Smooth muscle cell (in vitro differentiated cells): ENCODE results near the gene DPPA4. TPM values are rescaled to one million over a fixed set of nuclear protein-coding genes. Genes with fewer than 3 reads are reported as not detected.

Source experiments
- DNase-seq: peaks from one replicate; lab custom pipeline; 2025; ENCODE audit not compliant: unreplicated experiment; lab: John Stamatoyannopoulos, UW
- H2AFZ ChIP-seq: fragments of 200-600 bp; sonication (generic); 2 replicates; pipeline ENCODE4 v1.6.0; 2016; ENCODE audit warnings: antibody characterized with exemption, low read depth, mild to moderate bottlenecking
- H3F3A ChIP-seq: fragments of 200-600 bp; sonication (generic); 2 replicates; pipeline ENCODE4 v1.6.0; 2017; ENCODE audit warnings: antibody characterized with exemption, low read depth
- H3K27ac ChIP-seq: fragments of 200-600 bp; sonication (generic); 2 replicates; pipeline ENCODE4 v1.5.1; 2016; ENCODE audit warnings: low read depth, mild to moderate bottlenecking
- H3K27me3 ChIP-seq: fragments of 200-600 bp; sonication (generic); 2 replicates; pipeline ENCODE4 v1.6.1; 2016; ENCODE audit warnings: low read depth, mild to moderate bottlenecking
- H3K36me3 ChIP-seq: fragments of 200-600 bp; sonication (generic); 2 replicates; pipeline ENCODE4 v1.5.1; 2016; ENCODE audit warnings: low read depth
- H3K4me1 ChIP-seq: fragments of 200-600 bp; sonication (generic); 2 replicates; pipeline ENCODE4 v1.5.1; 2016; ENCODE audit warnings: low read depth
- H3K4me2 ChIP-seq: fragments of 200-600 bp; sonication (generic); 2 replicates; pipeline ENCODE4 v1.6.0; 2016; ENCODE audit warnings: mild to moderate bottlenecking
- H3K4me3 ChIP-seq: fragments of 200-600 bp; sonication (generic); 2 replicates; pipeline ENCODE4 v1.5.1; 2016; ENCODE audit warnings: mild to moderate bottlenecking
- H3K79me2 ChIP-seq: fragments of 200-600 bp; sonication (generic); 2 replicates; pipeline ENCODE4 v1.6.0; 2016; ENCODE audit warnings: low read depth, mild to moderate bottlenecking
- H3K9ac ChIP-seq: fragments of 200-600 bp; sonication (generic); 2 replicates; pipeline ENCODE4 v1.6.0; 2016; ENCODE audit warnings: low read depth
- H3K9me3 ChIP-seq: fragments of 200-600 bp; sonication (generic); replicated peaks from 2 replicates; pipeline ENCODE4 v1.5.1; 2016; ENCODE audit warnings: low read depth
- H4K20me1 ChIP-seq: fragments of 200-600 bp; sonication (generic); 2 replicates; pipeline ENCODE4 v1.6.0; 2016; ENCODE audit warnings: low read depth
- CTCF ChIP-seq: fragments of 200-600 bp; sonication (generic); IDR thresholded peaks from 2 replicates; pipeline ENCODE4 v1.5.1; 2017; ENCODE audit warnings: borderline replicate concordance, mild to moderate bottlenecking, antibody characterized with exemption; ENCODE audit not compliant: insufficient read depth, poor library complexity, severe bottlenecking
- WGBS: methylation state at CpG from one replicate; pipeline ENCODE4 v1.1.7; 2016; ENCODE audit warnings: low lambda C conversion rate; 5-methylcytosine and 5-hydroxymethylcytosine counted together
- polyA plus RNA-seq: library from polyadenylated mRNA; unstranded; fragments of >200 nt; fragmentation: Nextera tagmentation; extraction: Ambion mirVana; gene quantifications from 2 replicates; pipeline ENCODE4 v1.2.1, GENCODE V29; 2016
- total RNA-seq: library from RNA; depleted of rRNA; stranded (reverse); fragments of >200 nt; gene quantifications from 2 replicates; pipeline ENCODE4 v1.2.3, GENCODE V29; 2014

DPPA4 gene
- total and polyA plus RNA-seq, 2 experiments from 2014 or later, result 19.5 to 43.1 TPM

DNA sequence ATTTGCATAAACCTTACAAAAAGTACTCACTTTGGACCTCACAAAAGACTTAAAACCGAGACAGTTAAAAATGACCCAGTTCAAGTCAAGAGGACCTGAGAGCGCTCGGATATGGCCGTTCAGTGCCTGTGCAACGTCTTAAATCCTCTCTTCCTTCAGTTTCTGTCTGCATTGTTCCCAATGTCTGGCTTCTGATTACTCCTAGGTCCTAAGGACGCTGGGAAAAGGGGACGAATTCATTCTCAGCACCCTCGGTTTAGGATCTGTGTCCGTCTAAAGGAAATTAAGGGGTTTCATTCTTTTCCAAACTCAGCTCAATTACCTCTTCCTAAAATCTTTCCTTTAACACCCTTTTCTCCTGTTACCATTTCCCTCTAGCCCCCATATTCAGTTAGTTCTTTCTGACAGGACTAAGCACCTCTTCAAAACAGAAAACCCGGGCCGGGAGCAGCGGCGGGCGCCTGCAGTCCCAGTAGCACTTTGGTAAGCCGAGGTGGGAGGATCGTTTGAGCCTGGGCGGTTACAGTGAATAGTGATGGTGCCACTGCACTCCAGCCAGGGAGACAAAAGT is 970 bp downstream of the DPPA4 start:
- no peak for TF ChIP-seq CTCF
- Histone ChIP-seq H2AFZ (peak overlapping the region; percentile 100), H4K20me1 (peaks cover 16% of the 10 kb centered on the region), H3K27me3 (no peaks in the 10 kb centered on the region), H3K4me2 (peak overlapping the region; percentile 87), H3K79me2 (peaks cover 11% of the 10 kb centered on the region), H3K9ac (peak overlapping the region; percentile 64), H3K36me3 (no peaks in the 10 kb centered on the region), H3K9me3 (no peaks in the 10 kb centered on the region), H3K27ac (peak overlapping the region; percentile 68), H3K4me1 (peaks cover 20% of the 10 kb centered on the region), H3K4me3 (peak overlapping the region; percentile 68), H3F3A (no peaks in the 10 kb centered on the region)
- under 1% methylated on average over 17 of the region's 17 CpGs for WGBS
- peak; percentile 7 for DNase-seq

GRCh38 chr3:109334572-109334971 is 2.8 kb downstream of the DPPA4 start:
- no peaks in the 10 kb centered on the region for H3K9me3 ChIP-seq
- H3F3A ChIP-seq, result no peaks in the 10 kb centered on the region
- no peak for TF ChIP-seq CTCF
- H3K4me1 ChIP-seq, result peaks cover 20% of the 10 kb centered on the region
- peaks cover 4% of the 10 kb centered on the region for H3K36me3 ChIP-seq
- H3K4me2 ChIP-seq, result peak overlapping the region; percentile 87
- no peaks in the 10 kb centered on the region for H3K27me3 ChIP-seq
- no peak for DNase-seq
- H2AFZ ChIP-seq, result no peak overlapping the region
- H3K9ac ChIP-seq, result no peak overlapping the region
- peaks cover 16% of the 10 kb centered on the region for H4K20me1 ChIP-seq
- no peak overlapping the region for H3K27ac ChIP-seq
- WGBS, result 58% methylated on average over 1 of the region's 1 CpG
- H3K4me3 ChIP-seq, result no peak overlapping the region
- peaks cover 11% of the 10 kb centered on the region for H3K79me2 ChIP-seq

- TF ChIP-seq CTCF, result no peak
- H2AFZ ChIP-seq, result no peak overlapping the region
- peaks cover 11% of the 10 kb centered on the region for H3K79me2 ChIP-seq
- H3K9ac ChIP-seq, result no peak overlapping the region
- H3F3A ChIP-seq, result no peaks in the 10 kb centered on the region
- DNase-seq, result no peak
- no peak overlapping the region for H3K4me3 ChIP-seq
- H3K27ac ChIP-seq, result no peak overlapping the region
- peaks cover 16% of the 10 kb centered on the region for H4K20me1 ChIP-seq
- 95% methylated on average over 5 of the region's 5 CpGs for WGBS
- H3K4me2 ChIP-seq, result no peak overlapping the region
- H3K36me3 ChIP-seq, result peaks cover 4% of the 10 kb centered on the region
- no peaks in the 10 kb centered on the region for H3K9me3 ChIP-seq
- H3K4me1 ChIP-seq, result peaks cover 20% of the 10 kb centered on the region
- H3K27me3 ChIP-seq, result no peaks in the 10 kb centered on the region
Observed at GRCh38 chr3:109331692-109332091, 5.7 kb downstream of the DPPA4 start.

DNA sequence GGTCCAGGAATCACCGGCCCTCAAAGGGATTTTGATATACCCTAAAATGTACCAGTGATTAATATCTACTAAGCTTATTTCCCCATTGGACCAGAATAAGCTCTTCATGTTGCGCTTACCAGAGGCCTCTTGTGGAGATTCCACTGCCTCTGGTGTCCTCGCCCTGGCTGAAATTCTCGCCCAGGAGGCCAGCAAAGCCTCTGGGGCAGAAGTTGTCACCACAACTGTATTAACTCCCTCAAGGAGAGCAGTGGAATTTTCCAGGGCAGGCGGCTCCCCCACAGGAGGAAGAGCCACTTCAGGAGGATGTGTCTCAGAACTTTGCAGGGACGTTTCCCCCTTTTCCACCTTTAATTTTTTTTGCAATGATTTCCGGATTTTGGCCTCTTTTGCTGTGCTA is 6.9 kb downstream of the DPPA4 start:
- Histone ChIP-seq H3K36me3 (peaks cover 4% of the 10 kb centered on the region), H3K9me3 (no peaks in the 10 kb centered on the region), H3K9ac (no peak overlapping the region), H4K20me1 (peaks cover 14% of the 10 kb centered on the region), H3K79me2 (peaks cover 3% of the 10 kb centered on the region), H2AFZ (no peak overlapping the region), H3K27me3 (no peaks in the 10 kb centered on the region), H3K4me2 (no peak overlapping the region), H3K27ac (no peak overlapping the region), H3K4me3 (no peak overlapping the region), H3K4me1 (peaks cover 15% of the 10 kb centered on the region), H3F3A (no peaks in the 10 kb centered on the region)
- no peak for DNase-seq
- no peak for TF ChIP-seq CTCF
- 94% methylated on average over 7 of the region's 7 CpGs for WGBS
